Measurements from ENCODE around the gene SSNA1. TPM values are rescaled to one million over a fixed set of nuclear protein-coding genes. Genes with fewer than 3 reads are reported as not detected.

The SSNA1 gene
- polyA plus RNA-seq, 4 donors, result 35.6 to 63.6 (median 43.0) TPM

DNA sequence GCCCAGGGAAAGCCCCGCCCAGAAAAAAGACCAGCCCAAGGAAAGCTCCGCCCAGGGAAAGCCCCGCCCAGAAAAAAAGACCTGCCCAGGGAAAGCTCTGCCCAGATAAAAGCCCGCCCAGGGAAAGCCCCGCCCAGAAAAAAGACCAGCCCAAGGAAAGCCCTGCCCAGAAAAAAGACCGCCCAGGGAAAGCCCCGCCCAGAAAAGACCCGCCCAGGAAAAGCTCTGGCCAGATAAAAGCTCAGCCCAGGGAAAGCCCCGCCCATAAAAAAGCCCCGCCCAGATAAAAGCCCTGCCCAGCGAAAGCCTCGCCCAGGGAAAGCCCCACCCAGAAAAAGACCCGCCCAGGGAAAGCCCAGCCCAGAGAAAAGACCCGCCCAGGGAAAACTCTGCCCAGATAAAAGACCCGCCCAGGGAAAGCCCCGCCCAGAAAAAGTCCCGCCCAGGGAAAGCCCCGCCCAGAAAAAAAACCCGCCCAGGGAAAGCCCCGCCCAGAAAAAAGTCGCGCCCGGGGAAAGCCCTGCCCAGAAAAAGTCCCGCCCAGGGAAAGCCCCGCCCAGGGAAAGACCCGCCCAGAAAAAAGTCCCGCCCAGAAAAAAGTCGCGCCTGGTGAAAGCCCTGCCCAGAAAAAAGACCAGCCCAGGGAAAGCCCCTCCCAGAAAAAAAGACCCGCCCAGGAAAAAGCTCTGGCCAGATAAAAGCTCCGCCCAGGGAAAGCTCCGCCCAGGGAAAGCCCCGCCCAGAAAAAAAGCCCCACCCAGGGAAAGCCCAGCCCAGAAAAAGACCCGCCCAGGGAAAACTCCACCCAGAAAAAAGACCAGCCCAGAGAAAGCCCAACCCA, 37.6 kb upstream of the SSNA1 start:
- DNase-seq (ENCODE audit: low read depth in 4 of 4, low spot score in 3 of 4), result no peak

DNA sequence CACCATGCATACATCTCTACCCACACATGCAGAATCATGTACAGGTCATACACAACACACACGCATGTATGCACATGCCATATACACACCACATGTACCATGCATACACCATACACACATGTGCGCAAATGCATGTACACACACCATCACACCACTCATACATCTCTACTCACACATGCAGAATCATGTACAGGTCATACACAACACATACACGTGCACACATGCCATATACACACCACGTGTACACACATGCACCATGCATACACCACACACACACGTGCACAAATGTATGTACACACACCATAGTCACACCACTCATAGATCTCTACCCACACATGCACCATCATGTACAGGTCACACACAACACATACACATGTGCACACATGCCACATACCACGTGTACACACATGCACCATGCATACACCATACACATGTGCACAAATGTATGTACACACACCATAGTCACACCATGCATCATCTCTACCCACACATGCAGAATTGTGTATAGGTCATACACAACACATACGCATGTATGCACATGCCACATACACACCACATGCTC, 35.6 kb upstream of the SSNA1 start:
- DNase-seq (ENCODE audit: low read depth in 4 of 4, low spot score in 3 of 4), result no peak

DNA sequence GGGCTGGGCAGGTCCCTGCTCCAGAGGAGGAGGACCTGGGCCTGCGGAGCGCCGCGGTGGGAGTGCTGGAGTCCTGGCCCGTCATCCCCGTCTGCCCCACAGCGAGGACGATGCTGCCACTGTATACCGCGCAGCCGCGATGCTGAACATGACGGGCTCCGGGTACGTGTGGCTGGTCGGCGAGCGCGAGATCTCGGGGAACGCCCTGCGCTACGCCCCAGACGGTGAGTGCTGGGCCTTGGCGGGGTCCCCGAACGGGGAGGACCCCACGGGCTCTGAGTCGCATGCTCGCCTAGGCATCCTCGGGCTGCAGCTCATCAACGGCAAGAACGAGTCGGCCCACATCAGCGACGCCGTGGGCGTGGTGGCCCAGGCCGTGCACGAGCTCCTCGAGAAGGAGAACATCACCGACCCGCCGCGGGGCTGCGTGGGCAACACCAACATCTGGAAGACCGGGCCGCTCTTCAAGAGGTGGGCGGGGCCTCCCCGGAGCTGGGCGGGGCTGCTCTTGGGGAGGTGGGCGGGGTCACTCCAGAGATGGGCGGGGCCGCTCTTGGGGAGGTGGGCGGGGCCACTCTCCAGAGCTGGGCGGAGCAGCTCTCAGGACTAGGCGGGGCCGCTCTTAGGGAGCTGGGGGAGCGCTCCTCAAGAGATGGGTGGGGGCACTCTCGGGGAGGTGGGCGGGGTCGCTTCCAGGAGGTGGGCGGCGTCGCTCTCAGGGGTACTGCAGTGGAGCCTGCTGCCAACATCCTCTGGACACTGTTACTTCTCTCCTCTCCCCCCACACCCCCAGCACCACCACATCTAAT, 31.7 kb upstream of the SSNA1 start:
- no peak for DNase-seq (ENCODE audit: low read depth in 4 of 4, low spot score in 3 of 4)

DNA sequence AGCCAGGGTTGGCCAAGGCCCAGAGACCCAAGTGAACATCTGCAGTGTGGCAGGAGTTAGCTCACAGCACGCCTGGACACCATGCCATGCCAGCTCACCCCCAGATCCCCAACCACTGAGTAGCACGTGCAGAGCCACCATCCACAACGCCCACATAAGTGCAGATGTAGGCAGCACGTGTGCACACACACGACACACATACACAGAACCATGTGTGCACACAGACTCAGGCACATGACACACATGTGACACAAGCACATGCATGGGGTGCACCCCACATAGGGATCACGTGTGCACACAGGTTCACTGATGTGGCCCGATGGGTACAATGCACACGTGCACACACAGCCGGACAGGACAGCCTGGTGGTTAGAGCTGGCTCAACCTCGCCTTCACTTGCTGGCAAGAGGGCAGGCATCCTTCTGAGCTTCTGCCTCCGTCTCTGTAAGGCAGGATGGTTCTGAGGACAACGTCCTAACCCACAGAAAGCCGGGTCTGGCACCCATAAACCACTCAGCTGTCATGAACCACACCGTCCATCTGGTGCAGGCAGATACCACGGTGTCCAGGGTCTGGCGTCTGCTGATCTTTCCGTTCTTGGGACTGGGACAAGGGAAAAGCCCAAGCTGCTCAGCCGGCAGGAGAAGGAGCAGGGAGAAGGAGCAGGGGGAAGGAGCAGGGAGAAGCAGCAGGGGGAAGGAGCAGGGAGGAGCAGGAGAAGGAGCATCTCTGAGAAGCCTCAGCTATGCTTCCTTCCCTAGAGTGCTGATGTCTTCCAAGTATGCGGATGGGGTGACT, 30.7 kb upstream of the SSNA1 start:
- no peak for DNase-seq (ENCODE audit: low read depth in 4 of 4, low spot score in 3 of 4)

DNA sequence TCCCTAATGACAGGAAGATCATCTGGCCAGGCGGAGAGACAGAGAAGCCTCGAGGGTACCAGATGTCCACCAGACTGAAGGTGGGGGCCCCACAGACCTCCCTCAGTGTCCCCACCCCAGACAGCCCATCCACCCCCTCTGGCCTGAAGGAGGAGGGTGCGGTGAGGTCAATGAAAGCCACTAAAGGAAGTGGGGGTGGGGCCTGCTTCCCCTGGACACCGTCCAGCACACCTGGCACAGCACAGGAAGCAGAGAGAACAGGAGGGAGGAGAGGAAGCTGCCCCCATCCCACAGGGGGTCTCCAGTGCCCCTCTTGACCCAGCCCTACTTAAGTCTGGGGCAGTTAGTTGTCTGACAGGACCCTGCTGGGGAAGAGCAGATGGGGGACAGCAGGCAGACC, 29.9 kb upstream of the SSNA1 start:
- no peak for DNase-seq (ENCODE audit: low read depth in 4 of 4, low spot score in 3 of 4)

DNA sequence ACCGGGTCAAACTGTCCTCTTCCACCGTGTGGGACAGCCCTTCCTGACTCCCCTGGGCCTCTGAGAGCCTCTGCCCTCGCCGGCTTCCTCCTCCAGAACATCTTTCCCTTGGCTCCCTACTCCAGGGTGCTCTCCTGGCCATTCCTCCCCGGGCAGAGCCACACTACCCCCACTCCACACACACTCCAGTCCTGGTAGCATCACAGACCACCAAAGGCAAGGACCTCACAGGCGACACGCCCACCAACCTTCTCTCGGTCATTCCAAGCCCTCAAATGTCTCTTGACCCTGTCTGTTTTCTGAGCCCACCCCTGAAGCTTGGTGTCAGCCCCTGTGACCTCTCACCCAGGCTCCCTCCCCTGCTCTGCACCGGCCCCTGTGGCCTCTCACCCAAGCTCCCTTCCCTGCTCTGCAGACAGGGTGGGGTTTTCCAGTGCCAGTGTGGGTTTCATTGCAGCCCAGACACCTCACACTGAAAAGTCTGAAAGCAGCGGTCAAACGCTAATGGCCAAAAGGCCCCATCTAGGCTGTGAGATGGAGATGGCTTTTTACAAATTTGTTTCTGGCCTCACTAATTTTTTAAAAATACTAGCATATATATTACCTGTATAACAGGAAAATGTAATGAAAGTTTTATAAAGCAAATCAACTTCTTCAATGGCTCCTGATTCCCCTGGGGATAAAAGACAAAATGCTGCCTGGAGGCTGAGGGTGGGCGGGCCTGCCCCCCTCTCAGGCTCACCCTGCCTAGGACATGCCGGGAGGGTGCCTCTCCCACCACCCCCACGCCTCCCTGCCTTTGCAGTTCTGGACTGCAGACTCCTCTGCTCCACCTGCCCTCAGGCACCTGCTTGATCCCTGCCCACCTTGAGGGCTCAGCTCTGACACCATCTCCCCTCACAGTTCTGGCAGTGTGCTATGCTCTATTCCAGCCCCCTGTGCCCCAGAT, 29.1 kb upstream of the SSNA1 start:
- no peak for DNase-seq (ENCODE audit: low read depth in 4 of 4, low spot score in 3 of 4)

DNA sequence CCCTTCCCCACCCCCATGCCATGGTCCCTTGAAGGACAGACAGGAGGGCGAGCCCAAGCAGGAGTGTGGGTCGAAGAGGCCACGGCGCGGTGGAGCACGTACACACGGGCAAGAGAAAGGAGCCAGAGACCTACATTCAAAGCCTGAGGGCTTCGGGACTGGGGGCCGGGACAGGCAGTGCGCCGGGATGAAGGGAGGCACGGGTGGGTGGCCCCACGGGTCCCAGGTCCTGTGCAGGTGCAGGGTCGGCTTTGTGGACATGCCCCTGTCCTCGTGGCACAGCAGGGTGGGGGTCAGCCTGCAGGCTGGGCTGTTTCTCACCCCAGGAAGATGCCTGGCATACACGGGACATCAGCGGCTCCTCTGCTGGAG, 28.4 kb upstream of the SSNA1 start:
- no peak for DNase-seq (ENCODE audit: low read depth in 4 of 4, low spot score in 3 of 4)

DNA sequence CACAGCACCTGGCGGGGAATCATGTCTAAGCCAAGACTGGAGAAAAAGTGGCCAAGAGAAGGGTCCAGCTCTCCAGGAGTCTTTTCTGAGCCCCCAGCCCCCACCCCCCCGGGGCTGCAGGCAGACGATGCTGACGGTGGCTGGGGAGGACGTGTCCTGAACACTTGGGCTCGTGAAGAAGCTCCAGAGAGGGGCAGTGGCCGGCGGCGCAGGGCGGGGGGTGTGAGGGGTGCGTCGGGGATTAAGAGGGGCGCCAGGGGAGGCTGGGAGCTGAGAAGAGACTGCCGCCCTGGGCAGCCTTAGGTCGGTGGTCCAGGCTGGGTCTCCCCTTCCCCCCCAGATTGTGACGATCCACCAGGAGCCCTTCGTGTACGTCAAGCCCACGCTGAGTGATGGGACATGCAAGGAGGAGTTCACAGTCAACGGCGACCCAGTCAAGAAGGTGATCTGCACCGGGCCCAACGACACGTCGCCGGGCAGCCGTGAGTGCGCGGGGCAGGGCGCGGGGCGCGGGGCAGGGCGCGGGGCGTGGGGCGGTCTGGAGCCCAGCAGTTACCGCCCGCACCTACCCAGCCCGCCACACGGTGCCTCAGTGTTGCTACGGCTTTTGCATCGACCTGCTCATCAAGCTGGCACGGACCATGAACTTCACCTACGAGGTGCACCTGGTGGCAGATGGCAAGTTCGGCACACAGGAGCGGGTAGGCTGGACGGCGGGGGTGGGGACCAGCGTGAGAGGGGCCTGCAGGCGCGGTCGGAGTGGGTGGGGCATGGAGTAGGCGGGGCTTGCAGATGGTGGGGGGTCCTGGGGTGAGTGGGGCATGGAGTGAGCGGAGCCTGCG, 27.5 kb upstream of the SSNA1 start:
- DNase-seq (ENCODE audit: low read depth in 4 of 4, low spot score in 3 of 4), result no peak

DNA sequence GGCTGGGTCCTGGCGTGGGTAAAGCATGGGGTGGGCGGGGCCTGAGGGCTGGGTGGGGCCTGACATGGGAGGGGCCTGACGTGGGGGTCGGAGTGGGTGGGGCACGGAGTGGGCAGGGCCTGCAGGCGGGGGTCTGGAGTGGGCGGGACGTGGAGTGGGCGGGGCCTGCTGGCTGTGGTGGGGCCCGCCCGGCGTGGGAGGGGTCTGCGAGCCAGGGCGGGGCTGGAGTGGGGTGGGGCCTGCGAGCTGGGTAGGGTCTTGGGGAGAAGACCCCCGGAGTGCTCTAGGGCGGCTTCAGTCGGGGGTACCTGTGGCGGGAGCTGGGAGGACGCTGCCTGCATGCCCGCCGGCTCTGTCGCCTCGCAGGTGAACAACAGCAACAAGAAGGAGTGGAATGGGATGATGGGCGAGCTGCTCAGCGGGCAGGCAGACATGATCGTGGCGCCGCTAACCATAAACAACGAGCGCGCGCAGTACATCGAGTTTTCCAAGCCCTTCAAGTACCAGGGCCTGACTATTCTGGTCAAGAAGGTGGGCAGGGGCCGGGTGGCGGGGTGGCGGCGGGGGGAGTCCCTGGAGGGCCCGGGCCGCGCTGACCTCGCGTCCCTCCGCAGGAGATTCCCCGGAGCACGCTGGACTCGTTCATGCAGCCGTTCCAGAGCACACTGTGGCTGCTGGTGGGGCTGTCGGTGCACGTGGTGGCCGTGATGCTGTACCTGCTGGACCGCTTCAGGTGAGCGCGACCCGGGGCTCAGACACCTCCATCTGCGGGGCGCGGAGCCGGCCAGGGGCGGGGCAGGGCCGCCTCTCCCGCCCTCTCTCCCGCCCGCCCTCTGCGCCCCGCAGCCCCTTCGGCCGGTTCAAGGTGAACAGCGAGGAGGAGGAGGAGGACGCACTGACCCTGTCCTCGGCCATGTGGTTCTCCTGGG, 26.7 kb upstream of the SSNA1 start:
- no peak for DNase-seq (ENCODE audit: low read depth in 4 of 4, low spot score in 3 of 4)

DNA sequence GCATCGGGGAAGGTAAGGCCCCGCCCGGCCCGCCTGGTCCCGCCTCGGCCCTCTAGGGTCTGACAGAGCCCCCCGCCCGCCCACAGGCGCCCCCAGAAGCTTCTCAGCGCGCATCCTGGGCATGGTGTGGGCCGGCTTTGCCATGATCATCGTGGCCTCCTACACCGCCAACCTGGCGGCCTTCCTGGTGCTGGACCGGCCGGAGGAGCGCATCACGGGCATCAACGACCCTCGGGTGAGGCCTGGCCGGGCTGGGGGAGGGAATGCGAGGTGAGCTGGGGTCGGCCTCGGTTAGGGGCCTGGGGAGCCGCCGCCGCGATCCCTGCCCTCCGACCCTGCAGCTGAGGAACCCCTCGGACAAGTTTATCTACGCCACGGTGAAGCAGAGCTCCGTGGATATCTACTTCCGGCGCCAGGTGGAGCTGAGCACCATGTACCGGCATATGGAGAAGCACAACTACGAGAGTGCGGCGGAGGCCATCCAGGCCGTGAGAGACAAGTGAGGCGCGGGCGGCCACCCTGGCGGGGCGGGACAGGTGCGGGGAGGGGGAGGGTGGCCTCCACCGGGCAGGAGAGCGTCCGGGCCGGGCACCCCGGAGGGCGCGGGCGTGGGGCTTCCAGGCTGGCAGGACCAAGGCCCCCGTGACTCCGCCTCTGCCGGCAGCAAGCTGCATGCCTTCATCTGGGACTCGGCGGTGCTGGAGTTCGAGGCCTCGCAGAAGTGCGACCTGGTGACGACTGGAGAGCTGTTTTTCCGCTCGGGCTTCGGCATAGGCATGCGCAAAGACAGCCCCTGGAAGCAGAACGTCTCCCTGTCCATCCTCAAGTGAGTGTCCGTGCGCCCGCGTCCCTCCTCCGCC, 25.7 kb upstream of the SSNA1 start:
- no peak for DNase-seq (ENCODE audit: low read depth in 4 of 4, low spot score in 3 of 4)

DNA sequence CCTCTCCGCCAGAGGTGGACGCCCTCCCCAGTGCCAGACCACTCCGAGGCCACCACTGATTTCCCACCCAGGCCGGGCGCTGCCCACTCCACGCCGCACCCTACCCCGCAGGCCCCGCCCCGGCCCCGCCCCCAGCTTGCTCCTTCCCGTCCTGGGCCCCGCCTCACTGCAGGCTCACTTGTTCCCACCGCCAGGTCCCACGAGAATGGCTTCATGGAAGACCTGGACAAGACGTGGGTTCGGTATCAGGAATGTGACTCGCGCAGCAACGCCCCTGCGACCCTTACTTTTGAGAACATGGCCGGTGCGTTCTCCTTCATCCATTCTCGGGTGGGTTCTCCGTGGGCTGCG, 25.1 kb upstream of the SSNA1 start:
- no peak for DNase-seq (ENCODE audit: low read depth in 4 of 4, low spot score in 3 of 4)

DNA sequence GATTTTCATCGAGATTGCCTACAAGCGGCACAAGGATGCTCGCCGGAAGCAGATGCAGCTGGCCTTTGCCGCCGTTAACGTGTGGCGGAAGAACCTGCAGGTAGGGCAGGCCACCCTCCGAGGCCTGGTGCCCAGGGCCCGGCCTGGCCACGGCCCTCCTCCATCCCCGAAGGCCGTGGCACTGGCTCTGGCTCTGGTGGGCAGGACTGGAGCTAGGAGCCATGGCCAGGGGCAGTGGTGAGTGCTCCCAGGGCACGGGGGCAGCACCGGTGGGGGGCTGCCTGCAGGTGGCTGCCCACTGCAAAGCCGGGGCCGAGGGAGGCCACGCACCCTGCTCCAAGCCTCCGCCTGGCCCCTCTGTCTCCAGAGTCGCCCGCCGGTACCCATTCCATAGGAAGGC, 24.7 kb upstream of the SSNA1 start:
- no peak for DNase-seq (ENCODE audit: low read depth in 4 of 4, low spot score in 3 of 4)

DNA sequence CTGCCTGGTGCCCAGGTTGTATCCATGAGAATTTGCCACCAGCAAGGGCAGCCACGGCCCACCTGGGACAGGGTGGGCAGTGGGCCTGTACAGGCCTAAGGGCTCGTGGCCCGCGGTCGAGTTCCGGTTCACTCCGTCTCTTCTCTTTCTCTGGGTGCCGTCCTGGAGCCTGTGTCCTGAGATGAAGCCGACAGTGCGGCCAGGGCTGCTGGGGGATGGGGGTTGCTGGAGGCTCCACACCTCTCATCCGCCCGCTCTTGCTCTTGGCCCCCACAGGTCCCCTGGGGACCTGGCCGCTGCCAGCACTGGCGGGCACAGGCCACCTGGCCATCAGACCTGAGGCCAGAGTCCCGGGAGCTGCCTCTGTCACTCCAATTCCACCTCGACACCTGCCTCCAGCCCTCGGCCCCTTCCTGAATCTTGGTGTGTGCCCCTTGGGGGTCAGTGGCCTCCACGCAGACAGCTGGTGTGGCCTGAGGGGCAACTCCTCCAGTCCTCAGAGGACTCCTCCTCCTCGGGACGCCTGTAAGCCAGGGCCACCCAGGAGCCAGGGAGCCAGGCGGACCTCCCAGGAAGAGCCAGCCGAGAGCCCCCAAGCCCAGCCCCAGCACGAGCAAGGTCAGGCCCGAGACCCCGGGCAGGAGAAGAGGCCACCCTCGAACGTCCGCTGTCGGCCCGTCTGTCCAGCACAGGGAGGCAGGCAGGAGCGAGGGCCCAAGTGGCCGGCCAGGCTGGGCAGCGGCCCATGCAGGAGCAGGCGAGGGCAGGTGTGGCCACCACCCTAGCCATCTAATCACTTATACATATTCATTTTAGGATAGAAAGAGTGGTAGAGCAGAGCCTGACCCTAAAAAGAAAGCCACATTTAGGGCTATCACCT, 23.9 kb upstream of the SSNA1 start:
- no peak for DNase-seq (ENCODE audit: low read depth in 4 of 4, low spot score in 3 of 4)

DNA sequence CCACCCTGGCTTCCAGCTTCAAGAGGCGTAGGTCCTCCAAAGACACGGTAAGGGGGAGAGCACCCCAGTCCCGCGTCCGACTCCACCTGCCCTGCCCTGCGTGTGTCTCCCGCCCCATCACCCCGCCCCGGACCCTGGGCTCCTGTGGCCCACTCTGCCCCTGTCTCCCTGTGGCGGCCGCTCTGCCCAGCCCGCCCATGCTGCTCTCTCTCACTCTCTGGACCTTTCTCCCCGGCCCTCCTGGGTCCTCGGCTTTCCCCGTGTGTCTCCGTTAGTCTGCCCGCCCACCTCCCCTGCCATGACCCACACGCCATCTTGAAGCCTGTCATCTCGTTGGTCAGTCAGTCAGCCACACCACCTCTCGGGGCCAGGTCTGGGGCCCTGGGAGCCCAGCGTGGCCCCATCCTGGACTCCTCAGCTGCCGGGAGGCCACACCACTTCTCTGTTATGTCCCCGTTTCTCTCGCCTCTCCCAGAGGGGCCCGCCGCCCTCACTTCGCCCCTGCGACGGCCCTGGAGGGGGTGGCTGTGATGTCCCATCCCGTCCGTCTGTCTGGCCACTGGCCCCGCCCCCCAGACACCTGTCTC, 23.1 kb upstream of the SSNA1 start:
- no peak for DNase-seq (ENCODE audit: low read depth in 4 of 4, low spot score in 3 of 4)

DNA sequence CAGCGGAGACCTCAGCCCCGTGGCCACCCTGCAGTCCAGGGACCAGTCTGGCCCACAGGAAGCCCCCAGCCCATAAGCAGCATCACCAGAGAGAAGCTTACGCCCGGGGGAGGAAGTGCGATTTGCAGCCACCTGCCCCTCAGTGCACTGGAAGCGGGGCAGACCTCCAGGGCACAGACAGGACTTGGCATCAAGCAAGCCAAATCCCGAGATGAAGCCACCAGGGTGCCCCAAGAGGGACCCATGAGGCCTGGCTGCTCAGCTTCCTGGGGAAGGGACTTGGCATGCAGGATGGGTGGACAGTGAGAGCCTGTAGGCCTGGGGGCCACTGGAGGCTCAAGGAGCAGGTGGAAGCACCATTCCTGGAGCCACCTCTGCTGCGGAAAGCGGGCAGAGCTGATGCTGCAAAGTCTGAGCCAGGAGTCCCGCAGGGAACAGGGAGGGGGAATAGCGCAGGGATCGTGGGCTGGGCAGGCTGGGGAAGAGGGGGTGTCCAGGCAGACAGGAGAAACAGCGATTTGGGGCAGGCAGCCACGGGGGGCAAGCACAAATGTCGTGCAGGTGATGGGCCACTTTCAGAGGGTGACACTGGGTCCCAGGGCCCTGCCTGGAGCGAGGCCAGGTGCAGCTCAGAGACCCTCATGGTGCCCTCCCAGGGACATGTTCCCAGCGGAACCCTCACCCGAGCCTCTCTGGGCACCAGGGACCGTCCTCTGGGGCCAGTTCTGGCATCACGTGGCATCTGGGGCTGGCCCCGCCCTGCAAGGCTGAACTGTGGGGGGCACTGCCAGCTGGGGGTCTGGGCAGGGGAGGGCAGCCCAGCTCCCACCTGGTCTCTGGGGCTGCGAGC, 21.9 kb upstream of the SSNA1 start:
- no peak for DNase-seq (ENCODE audit: low read depth in 4 of 4, low spot score in 3 of 4)

Measured in left renal pelvis (tissue), 4 donors.